GM18907 (cell line): ENCODE data around the gene MAPKAP1.
A peak's percentile ranks its signal among the peaks of the same experiment; 100 is the strongest.

Source experiments
- ATAC-seq: cut with Tn5 transposase; IDR thresholded peaks from one replicate; pipeline ENCODE4 v1.9.1; 2021; ENCODE audit warnings: mild to moderate bottlenecking, moderate library complexity; ENCODE audit not compliant: unreplicated experiment

Gene MAPKAP1

GRCh38 chr9:125679597-125680189, 27.3 kb downstream of the MAPKAP1 start:
- ATAC-seq, result no peak

- no peak for ATAC-seq
Measured at GRCh38 chr9:125674981-125675973, 31.7 kb downstream of the MAPKAP1 start.

GRCh38 chr9:125672876-125673275, 34.1 kb downstream of the MAPKAP1 start:
- no peak for ATAC-seq

GRCh38 chr9:125663127-125663526, 43.9 kb downstream of the MAPKAP1 start:
- no peak for ATAC-seq

- no peak for ATAC-seq
Measured at GRCh38 chr9:125660557-125660956, 46.5 kb downstream of the MAPKAP1 start.

GRCh38 chr9:125659954-125660353, 47.1 kb downstream of the MAPKAP1 start:
- ATAC-seq, result no peak

- ATAC-seq, result no peak
Measured at GRCh38 chr9:125659201-125659840, 47.7 kb downstream of the MAPKAP1 start.

GRCh38 chr9:125656560-125656959, 50.4 kb downstream of the MAPKAP1 start:
- ATAC-seq, result no peak

GRCh38 chr9:125655691-125656410, 51.2 kb downstream of the MAPKAP1 start:
- ATAC-seq, result no peak

- ATAC-seq, result no peak
Measured at GRCh38 chr9:125655066-125655633, 51.9 kb downstream of the MAPKAP1 start.

GRCh38 chr9:125654121-125654520, 52.9 kb downstream of the MAPKAP1 start:
- ATAC-seq, result no peak

GRCh38 chr9:125653325-125653724, 53.7 kb downstream of the MAPKAP1 start:
- ATAC-seq, result no peak

GRCh38 chr9:125652759-125653158, 54.2 kb downstream of the MAPKAP1 start:
- ATAC-seq, result no peak

- ATAC-seq, result no peak
Measured at GRCh38 chr9:125652233-125652594, 54.8 kb downstream of the MAPKAP1 start.

GRCh38 chr9:125651576-125652232, 55.3 kb downstream of the MAPKAP1 start:
- ATAC-seq, result no peak

GRCh38 chr9:125650271-125650737, 56.7 kb downstream of the MAPKAP1 start:
- ATAC-seq, result peak; percentile 73

GRCh38 chr9:125649826-125650225, 57.2 kb downstream of the MAPKAP1 start:
- no peak for ATAC-seq

- ATAC-seq, result no peak
Measured at GRCh38 chr9:125649315-125649714, 57.7 kb downstream of the MAPKAP1 start.

- ATAC-seq, result no peak
Measured at GRCh38 chr9:125648294-125648693, 58.7 kb downstream of the MAPKAP1 start.

GRCh38 chr9:125646621-125647100, 60.3 kb downstream of the MAPKAP1 start:
- peak; percentile 30 for ATAC-seq
